ENCODE results near the gene TMF1.

GRCh38 chr3:69052472-69052898, 352 bp upstream of the TMF1 start:
- no peak for TF ChIP-seq CREB1 (CRISPR knock-in tag; IDR thresholded peaks at IDR 0.05; ENCODE audit: low read depth)
- TF ChIP-seq CTCF (conservative IDR thresholded peaks at IDR 0.05; ENCODE audit: low read depth in 2 of 2): no peak
- no peak for TF ChIP-seq STAT1 (IDR thresholded peaks at IDR 0.05; ENCODE audit: unreplicated experiment)
- TF ChIP-seq JUNB (IDR thresholded peaks at IDR 0.05; ENCODE audit: unreplicated experiment): no peak
- TF ChIP-seq EZH2 (IDR thresholded peaks at IDR 0.05; ENCODE audit: low read depth, unreplicated experiment): no peak
- no peak for TF ChIP-seq REST (IDR thresholded peaks at IDR 0.05; ENCODE audit: unreplicated experiment)

Measured in GM23338 (cell line).